GM12892 (cell line): ENCODE measurements around the gene THADA.

ENCODE experiments used
- POLR2A ChIP-seq: IDR thresholded peaks from 2 replicates; pipeline ENCODE4 v1.6.1; 2011; ENCODE audit warnings: low read depth, low read length, control low read depth
- POLR2AphosphoS5 ChIP-seq: IDR thresholded peaks from 2 replicates; pipeline ENCODE4 v1.6.1; 2011; ENCODE audit warnings: low read depth, low read length, control low read depth

DNA sequence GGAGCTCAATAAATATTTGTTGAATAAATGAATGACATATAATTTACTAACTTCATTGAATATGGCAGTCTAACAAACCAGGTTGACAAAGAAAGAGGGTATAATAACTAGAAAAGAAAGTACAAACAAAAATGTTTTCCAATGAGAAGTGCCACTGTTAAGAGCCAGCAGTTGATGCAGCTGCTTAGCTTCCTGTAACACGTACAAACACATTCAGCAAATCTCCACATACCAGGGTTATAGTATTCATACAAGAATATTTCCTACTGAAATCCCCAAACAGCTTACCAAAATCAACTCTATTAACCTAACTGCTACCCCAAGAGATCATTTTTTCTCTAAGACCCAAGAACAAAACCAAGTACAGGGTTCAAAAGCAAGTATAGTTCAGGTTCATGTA lies 77.7 kb downstream of the THADA start:
- TF ChIP-seq POLR2A, result no peak
- no peak for TF ChIP-seq POLR2AphosphoS5
